ENCODE results near the gene LDLRAD4.

The LDLRAD4 gene

DNA sequence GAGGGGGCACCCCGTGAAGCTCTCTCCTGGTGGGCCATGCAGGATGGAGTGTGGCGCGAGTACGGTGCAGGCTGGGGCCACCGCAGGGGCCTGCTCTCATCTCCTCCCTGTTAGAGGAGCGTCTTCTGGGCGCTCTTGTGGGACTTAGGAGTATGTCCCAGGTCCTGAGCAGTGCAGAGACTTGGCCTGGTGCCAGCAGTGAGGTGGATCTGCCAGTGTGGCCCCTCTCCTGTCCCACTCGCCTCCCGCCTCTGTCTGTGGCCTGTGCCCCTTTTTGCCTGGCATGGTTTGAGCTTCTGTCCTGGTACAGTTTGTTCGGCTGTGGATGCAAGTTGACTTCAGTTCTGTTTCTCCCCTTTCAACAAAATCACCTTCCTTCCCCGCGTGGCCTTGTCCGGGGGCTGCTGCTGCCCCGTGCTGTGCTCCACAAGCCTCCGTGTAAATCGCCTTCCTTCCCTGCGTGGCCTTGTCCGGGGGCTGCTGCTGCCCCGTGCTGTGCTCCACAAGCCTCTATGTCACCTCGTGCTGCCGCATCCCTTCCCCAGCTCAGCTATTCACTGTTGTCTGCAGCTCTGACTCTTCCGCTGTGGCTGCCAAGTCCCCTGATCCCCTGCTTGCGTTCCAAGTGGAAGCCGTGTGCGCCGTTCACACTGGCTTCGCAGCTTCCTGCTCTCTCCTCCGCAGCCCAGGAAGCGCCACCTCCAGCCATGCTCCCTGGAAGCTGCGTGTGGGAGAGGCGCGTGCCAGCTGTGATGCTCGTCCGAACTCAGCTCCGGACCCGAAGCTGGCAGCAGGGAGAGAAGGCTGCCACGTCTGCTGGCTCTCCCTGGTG is 13.7 kb downstream of the LDLRAD4 start:
- DNase-seq, result no peak

DNA sequence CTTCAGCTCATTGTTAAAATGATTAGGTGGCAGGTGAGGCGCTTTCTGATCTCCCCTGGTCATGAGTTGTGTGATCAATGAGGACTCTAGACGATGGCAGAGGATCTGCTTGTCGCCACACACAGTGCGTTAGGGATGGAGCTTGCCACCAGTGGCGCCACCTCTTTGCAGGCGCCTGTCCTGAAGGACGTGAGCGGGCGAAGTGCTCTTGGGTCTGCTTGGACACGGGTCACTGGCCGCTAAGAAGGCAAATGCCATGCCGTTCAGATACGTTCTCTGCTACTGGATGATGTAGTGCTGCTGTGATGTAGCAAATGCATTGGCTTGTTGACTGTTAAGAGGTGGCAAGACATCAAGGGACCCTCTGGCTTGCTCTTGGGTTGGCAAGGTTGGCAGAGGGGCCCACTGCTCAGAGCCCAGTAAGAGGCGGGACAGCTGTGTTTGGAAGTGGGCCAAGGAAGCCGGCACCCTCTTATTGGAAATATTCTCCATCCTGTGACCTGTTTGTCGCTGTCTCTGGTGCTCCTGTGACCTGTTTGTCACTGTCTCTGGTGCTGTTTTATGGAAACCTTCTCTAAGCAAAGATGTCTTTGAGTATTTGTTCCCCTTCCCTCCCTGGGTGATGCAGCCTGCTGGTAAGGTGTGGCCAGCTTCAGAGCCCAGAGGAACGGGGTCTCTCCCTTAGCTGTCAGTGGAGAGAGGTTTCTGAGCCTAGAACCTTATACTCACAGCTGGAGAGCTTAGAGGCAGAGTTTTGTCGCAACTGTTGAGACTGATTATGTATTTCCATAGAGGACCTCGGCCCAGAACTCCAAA is 14.6 kb downstream of the LDLRAD4 start:
- DNase-seq, result no peak

DNA sequence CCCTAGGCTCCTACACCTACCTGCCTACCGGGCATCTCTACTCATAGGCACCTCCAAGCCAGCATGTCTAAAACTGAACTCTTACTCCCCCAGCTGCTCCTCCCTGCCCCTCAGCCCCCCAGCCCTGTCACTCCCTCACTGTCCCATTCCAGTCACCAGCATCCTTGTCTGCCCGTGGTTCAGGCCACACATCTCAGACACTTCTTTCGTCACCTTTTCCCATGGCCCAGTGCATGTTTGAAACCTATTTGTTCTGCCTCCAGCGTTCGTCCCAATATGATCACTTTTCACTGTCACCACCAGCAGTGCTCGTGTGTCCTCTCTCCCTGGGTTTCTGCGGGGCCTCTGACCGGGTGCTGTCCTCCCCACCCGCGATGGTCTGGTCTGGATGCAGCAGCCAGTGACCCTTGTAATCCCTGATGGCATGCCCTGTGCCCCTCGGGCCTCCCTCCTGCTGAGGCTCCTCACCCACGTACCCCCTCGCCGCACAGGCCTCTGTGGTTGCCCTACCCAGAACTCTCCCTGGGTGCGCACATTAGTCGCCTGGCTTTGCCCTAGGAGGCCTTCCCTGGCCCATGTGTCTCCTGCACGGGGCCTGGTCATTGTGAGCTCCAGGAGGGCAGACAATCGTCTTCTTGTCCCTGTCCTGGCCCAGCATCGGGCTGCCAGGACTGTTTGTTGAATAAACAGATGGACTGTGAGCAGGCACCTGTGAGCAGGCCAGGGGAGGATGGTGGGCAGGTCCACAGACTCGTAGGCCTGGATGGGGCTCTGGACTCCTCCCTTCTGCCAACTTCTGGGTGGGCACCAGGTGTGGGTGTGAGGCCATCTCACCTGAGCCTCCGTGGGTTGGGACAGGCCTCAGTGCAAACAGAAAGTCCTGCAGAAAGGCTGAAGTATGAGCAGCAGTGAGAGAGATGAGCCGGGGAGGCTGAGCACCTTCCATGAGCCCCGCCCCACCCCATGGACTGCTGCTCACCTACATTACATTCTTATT is 15.5 kb downstream of the LDLRAD4 start:
- DNase-seq, result no peak

DNA sequence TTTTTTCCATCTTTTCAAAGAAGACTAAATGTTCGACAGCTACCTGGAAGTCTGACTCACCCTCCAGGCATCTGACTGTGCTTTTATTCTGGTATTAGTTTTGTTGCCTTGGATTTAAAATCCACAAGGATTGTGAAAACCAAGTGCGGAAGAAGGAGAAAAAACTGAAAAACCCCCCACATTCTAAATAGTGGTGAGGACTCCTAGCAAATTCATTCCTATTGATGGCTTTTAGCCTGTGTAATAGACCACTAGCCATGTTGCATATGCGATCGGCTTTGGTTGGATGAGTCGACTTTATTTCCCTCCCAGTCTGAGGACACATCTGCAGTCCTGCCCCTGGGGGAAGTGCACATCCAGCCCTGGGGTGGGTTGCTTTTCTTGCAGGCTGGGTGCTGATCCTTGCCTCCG is 16.9 kb downstream of the LDLRAD4 start:
- no peak for DNase-seq

DNA sequence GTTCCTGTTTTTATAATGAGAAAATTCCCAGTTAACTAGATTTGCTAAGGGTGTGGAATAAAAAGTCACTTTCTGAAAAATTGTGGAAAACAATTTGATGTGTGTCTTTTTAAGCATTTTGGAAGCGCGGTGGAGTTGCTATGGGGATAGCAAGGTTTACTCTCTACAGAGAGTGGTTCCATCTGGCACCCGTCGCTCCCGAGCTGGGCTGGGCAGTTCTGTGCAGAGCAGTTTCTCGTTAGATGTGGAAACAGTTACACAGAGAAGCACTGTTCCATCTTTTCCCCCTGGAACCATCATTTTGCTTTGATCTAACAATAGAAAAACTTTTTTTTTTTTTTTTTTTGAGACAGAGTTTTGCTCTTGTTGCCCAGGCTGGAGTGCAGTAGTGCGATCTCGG is 17.4 kb downstream of the LDLRAD4 start:
- DNase-seq, result peak; percentile 62

DNA sequence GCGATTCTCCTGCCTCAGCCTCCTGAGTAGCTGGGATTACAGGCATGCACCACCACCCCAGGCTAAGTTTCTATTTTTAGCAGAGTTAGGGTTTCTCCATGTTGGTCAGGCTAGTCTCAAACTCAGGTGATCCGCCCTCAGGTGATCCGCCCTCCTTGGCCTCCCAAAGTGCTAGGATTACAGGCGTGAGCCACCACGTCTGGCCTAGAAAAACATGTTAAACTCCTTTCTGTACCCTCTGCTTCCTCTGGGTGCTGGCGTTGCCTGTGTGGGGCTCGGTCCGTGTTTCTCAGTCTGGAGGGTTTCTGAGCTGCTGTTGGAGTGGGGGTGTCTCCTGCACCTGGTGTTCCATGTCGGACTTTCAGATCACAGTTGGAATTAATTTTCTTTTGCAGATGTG is 17.9 kb downstream of the LDLRAD4 start:
- DNase-seq, result no peak

DNA sequence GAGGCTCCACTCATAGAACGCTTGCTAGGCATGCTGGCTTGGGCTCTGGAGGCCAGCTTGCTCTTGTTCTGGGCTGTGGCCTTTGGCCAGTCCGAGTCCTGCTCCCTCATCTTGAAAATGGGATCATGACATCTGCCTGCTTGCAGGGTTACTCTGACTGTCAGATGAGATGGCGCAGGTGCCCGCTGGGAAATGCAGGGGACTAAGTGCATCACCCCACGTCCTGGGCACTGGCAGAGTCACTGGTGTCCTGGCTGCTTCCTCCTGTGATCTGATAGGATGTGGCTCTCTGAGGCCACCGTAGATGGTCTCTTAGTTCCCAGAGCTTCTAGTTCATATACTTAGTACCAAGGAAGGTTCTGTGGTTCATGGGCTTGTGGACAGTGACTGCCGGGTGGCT is 18.5 kb downstream of the LDLRAD4 start:
- no peak for DNase-seq

DNA sequence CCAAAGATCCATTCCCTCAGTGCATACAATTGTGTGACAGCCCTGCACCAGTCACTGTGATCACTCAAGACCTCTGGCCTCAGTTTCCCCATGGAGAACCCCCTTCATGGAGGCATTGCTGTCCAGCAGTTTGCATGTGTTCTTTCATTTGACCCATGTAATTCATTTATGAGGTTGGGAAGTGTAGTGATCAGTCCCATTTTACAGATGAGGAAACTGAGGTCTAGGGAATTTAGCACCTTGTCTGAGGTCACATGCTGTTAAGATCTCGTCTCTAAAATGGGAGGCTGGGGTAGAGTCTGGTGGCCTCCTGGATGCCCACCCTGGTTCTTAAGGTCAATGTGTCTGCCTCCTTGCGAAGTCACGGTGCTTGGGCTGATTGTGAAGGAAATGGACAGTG is 19.1 kb downstream of the LDLRAD4 start:
- DNase-seq, result no peak

DNA sequence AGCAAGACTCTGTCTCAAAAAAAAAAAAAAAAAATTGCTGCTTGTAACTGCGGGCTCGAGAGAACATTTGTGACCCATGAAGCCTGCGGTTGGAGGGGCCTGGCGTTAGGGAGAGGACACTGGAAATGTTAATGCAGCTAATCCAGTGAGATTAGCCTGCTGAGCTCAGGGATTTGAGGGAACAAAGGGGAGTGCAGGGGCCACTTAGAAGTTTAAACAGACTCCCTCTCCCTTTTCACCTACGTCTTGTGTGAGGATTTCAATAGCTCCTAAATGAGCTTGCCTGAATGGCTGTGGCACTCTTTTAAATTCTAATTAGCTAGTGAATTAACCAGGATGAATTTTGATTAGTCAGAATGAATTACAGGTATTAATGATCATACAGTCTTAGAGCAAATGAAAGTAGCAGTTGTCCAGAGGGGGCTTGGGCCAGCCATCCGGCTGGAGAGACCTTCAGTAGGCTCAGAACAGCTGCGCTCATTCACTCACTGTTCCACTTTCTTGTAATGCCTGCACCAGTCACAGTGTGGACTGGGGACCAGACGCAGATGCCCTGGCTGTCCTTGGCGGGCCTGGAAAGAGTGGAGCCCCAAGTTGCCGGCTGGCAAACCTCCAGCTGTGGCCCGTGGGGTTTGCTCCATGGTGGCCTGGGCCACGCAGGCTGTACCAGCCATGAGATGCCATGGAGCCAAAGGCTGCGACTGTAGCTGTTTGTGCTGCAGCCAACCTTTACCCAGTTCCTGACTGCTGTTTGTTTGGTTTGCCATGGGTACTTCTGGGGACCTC is 20.8 kb downstream of the LDLRAD4 start:
- DNase-seq, result peak; percentile 60

DNA sequence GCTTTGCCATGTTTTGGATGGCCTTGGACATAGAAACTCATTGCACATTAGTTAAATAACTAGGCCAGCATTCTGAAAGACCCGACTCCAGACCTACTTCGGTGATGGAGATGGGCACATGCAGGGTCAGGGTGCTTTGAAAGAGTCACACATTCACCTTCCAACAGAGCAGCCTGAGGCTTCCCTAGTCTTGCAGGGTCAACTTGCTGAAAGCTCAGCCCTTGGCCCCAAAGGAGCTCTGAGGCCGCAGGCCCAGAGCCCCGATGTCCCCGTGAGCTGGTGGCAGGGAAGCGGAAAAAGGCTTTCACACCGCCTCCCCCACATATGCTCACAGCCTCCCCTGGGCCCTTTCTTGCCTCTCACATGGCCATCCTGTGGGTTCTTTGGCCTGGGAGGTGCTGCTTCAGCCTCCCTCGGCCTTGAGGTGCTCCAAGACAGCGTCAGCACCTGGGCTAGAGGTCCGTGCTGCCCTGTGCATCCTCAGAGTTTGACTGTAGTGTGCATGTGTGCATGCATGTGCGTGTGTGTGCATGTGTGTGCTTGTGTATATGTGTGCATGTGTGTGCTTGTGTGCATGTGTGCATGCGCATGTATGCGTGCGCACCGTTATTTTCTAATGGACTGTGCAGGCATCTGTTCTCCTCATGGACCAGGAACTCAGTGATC is 21.6 kb downstream of the LDLRAD4 start:
- no peak for DNase-seq

DNA sequence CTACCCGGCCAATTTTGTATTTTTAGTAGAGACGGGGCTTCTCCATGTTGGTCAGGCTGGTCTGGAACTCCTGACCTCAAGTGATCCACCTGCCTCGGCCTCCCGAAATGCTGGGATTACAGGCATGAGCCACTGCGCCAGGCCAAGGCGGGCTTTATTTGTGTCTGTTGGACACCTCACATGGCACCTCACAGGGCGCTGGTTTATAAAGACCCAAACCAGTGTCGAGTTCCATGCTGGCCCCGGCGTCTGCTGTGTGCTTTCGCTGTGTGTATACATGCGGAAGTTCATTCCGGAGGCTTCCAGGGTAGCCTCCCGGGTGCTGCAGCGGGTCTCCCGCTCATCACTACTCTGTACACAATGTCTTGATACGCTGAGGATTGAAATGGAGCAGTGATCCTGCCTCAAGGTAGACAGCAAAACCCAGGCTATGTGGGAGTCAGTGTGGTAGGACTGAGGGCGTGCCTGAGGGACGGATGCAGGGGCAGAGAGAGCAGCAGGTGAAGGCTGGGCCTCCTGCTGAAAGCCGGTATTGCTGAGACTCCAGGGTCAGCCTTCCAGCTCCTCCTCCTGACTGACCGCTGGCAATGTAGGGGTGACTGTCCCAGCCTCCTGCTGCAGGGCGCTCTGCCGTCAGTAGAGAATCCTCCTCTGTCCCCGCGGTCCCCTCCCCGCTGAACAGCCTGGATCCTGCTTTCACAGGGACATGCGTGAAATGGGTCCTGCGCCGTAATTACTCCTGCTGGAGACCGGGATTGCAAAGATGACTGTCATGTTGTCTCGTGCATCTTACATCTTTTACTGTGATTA is 22.7 kb downstream of the LDLRAD4 start:
- no peak for DNase-seq

DNA sequence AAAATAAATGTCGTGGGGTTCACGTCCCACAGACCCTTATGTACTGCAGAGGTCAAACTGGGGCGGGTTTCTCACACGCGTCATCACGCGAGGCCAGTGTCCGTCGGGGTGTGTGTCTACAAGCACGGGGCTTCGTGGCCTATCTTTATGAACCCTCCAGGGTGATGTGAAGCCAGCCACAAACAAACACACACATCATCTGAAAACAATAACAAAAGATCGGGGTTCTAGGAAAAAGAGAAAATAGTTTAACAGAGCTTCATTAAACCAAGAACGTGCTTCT is 23.3 kb downstream of the LDLRAD4 start:
- no peak for DNase-seq

DNA sequence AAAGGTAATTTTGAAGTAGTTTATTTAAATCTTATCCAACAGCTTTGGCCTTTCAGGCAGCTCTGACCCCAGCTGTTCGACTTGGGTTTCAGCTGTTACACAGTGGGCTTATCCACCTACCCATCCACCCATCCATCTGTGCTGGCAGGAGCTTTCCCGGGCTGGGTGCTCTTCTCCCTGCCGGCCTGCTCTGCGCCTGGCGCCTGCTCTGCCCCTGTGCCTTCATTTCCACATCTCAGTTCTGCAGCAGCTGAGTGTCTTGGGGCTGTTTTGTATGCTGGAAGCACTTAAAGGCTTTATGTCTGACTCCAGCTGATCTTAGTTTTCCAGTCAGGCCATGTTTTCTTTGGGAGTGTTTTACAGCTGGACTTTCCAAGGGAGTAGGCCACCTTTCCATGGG is 24.2 kb downstream of the LDLRAD4 start:
- no peak for DNase-seq

DNA sequence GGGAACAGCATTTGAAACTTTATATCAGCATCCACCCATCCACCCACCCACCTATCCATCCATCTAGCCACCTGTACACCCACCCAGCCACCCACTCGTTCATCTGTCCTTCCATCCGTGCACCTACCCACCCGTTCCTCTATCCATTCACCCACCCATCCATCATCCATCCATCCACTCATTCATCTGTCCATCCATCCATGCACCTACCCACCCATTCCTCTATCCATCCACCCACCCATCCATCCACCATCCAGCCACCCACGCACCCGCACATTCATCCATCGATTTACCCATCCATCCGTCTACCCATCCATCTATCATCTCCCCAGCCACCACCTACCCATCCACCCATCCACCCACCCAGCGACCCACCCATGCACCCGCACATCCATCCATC is 24.8 kb downstream of the LDLRAD4 start:
- DNase-seq, result no peak

DNA sequence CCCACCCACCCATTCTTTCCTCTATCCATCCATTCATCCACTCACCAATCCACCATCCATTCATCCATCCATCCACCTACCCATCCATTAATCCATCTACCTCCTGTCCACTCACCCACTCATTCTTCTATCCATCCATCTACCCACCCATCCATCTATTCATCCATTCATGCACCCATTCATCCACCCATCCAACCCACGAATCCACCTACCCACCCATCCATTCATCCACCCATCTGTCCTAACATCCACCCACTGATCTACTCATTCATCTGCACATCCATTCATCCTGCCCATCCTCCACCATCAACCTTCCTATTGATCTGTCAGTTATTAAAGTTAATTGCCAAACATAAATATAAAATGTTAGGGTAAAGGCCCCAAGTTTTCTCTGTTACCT is 25.6 kb downstream of the LDLRAD4 start:
- no peak for DNase-seq

DNA sequence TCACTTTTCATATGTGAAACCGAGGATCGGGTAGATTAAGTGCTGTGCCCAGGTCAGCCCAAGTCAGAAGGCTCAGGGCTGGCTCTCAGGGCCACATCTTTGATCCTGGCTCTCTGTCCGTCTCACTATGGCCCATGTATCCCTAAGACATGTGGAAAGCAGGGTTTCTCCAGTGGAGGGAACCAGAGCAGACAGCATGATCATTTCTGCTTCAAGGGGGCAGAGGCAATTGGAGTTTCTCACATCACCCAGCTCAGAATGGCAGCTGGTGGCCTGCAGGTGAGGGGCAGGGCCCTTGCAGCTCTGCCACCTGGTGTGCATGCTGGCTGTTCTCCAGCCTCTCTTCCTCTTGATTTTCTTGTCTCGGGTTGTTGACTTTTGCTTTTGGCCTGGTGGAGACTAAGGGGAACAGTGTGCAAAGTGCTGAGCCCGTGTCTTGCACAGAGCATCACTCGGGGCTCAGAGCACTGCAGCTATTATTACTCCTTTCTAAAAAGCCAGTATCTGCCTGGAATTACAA is 27.0 kb downstream of the LDLRAD4 start:
- DNase-seq, result no peak

DNA sequence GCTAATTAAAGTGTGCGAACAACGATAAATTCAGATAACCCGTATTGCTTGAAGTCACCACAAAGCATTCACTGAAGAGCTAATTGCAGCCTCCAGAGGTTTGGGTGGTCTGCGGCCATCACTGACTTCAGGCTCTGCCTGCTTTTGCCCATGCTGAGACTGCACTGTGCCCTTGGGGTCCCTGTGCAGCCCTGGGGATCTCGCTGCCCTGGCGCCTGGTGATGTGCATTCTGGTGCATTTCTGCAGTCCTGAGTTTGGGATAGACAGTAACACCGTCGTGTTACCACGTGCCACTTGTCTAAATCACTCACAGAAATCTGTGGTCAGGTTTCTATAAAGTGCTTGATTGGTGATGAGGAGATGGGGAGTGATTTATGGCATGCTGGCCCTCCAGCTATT is 27.6 kb downstream of the LDLRAD4 start:
- DNase-seq, result no peak

DNA sequence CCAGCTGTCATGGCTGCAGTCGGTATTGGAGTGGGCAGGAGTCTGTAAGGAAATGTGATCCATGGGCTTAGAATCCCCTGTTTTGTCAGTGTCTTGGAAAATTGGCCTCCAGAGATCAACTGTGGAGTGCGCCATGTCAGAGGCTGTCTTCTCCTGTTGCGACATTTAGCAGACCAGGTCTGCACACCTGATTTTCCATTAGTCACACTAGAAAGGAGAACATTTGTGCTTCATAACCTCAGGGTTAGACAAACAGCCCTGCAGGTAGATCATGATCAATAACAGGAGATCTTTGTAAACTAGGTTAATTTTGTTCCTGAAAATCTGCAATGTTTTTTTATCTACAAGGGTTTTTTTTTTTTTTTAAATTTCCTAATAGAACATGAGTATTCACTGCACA is 28.0 kb downstream of the LDLRAD4 start:
- no peak for DNase-seq

DNA sequence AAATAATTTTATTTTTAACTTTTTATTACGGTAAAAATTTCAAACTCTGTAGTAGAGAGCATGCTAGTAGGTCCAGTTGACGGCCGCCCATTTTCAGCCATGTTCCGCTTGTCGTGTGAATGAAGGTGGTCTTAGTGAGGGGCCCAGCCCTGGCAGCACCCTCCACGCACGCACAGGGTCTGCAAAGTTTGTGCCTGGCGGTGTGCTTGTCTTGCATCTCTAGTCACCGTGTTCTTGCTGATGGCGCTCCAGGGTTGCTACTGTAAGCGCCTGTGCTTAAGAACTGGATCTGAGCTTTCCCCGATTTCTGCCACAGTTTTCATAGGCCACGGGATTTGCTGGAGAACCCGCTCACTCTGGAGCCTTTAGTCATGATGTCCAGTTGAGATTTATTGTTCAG is 28.9 kb downstream of the LDLRAD4 start:
- DNase-seq, result no peak

DNA sequence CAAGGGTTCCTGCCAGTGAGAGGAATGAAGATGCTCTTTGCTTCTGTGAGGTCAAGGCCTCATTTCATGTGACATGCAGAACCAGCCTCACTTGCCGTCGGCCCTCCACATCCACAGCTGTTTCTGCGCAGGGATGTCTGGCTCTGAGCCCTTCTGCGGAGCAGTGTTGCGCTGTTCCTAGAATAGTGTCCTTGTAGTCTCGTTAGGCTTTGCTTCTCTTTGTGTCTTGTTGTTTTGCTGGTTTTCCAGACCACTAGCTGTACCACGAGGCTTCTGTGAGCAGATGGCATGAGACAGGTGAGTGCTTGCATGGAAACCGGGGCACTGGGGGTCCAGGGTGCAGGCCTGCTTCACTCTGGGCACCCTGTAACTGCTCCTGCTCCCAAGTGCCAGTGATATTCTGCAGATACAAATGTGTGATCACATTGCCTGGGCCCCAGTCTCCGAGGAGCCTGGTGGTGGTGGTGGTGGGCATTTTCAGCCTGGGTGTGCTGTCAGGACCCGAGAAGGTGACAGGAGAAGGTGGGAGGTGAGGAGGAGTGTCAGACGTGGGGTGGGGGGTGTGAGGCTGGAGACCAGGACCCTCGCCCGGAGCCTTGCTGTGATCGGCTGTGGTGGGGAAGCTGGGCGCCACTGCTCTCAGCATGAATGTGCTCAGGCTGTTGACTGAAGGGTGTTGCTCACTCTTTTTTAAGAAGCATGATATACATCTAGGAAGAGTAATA is 34.3 kb downstream of the LDLRAD4 start:
- no peak for DNase-seq
